K562 (cell line): ENCODE results near the gene ZMYND8. TPM values are rescaled to one million over a fixed set of nuclear protein-coding genes. Genes with fewer than 3 reads are reported as not detected.

Experiments used
- ATAC-seq: fragments of 200-7000 bp; cut with Tn5 transposase; 3 replicates; pipeline ENCODE4 v1.9.1; 2020; ENCODE audit warnings: moderate library complexity
- BruUV-seq: library from RNA; stranded (reverse); fragments of 400-500 nt; replicated peaks from 2 replicates; lab custom pipeline; 2021; lab: Mats Ljungman, UMichigan
- CTCF ChIA-PET: fragments of 300-600 bp; formaldehyde crosslinking; extraction: SDS; loops from one replicate; lab custom pipeline; 2021; ENCODE audit warnings: low intra/inter-chr PET ratio; lab: Yijun Ruan, JAX
- POLR2A ChIA-PET: fragments of 300-600, 350-650 bp; sonication (Branson Sonifier 250); formaldehyde crosslinking; extraction: SDS; loops from one replicate; lab custom pipeline; 2021; ENCODE audit warnings: antibody characterized with exemption, inconsistent platforms; lab: Yijun Ruan, JAX
- DNase-seq, 4 experiments: peaks; one replicate each; pipeline versions ENCODE4 v3.0.0 to v3.0.0-alpha.2; 2011 to 2018; ENCODE audit warnings: low spot score in 3 of 4, mixed read lengths in 3 of 4; ENCODE audit errors: extremely low read depth in 1 of 4
- FAIRE-seq: peaks from 2 replicates; lab custom pipeline; 2011; peaks lifted over from hg19 to GRCh38; lab: Jason Lieb, UNC
- H2AFZ ChIP-seq: 2 replicates; pipeline ENCODE4 v1.6.0; 2011; ENCODE audit warnings: low read depth, low read length, control low read depth, inconsistent platforms
- H3K27ac ChIP-seq: fragments of 200-600 bp; 3 replicates; pipeline ENCODE4 v1.8.0; 2011; ENCODE audit warnings: low read depth, mild to moderate bottlenecking, control low read depth, inconsistent platforms, low read length, moderate library complexity, mixed read lengths; ENCODE audit errors: extremely low read depth
- H3K27me3 ChIP-seq, 2 experiments: fragments of 300-600 bp in 1 of 2; 2 replicates in 1 of 2; 3 replicates in 1 of 2; pipeline versions ENCODE4 v1.6.0 to v1.8.0; 2011; ENCODE audit warnings: inconsistent platforms in 2 of 2, low read length in 2 of 2, mild to moderate bottlenecking in 1 of 2, mixed read lengths in 1 of 2, moderate library complexity in 1 of 2; ENCODE audit not compliant: control insufficient read depth in 2 of 2, insufficient read depth in 2 of 2
- H3K36me3 ChIP-seq: fragments of 300-600 bp; 3 replicates; pipeline ENCODE4 v1.8.0; 2011; ENCODE audit warnings: mild to moderate bottlenecking, low read length, inconsistent platforms; ENCODE audit not compliant: control insufficient read depth, insufficient read depth
- H3K4me1 ChIP-seq, 2 experiments: fragments of 200-600 bp in 1 of 2; replicated peaks in 1 of 2; 2 replicates in 1 of 2; 3 replicates in 1 of 2; pipeline versions ENCODE4 v1.5.1 to v1.8.0; 2011; ENCODE audit warnings: inconsistent platforms in 2 of 2, low read length in 2 of 2, mild to moderate bottlenecking in 1 of 2, mixed read lengths in 1 of 2, moderate library complexity in 1 of 2; ENCODE audit not compliant: control insufficient read depth in 2 of 2, insufficient read depth in 2 of 2
- H3K4me2 ChIP-seq: 2 replicates; pipeline ENCODE4 v1.6.1; 2011; ENCODE audit warnings: low read length, control low read depth, inconsistent platforms, mixed read lengths; ENCODE audit not compliant: insufficient read depth
- H3K4me3 ChIP-seq: fragments of 200-600 bp; sonication (generic), shearing (Covaris generic); 2 replicates; pipeline ENCODE4 v1.5.1; 2016; ENCODE audit warnings: control low read depth, inconsistent platforms
- H3K79me2 ChIP-seq: fragments of 200-600 bp; 3 replicates; pipeline ENCODE4 v1.8.0; 2011; ENCODE audit warnings: low read length, inconsistent platforms; ENCODE audit not compliant: control insufficient read depth, insufficient read depth
- H3K9ac ChIP-seq, 2 experiments: 2 replicates each; pipeline versions ENCODE4 v1.6.0 to v1.6.1; 2011; ENCODE audit warnings: low read depth in 2 of 2, low read length in 2 of 2, control low read depth in 1 of 2, inconsistent platforms in 1 of 2, mild to moderate bottlenecking in 1 of 2, mixed read lengths in 1 of 2; ENCODE audit not compliant: insufficient read depth in 1 of 2
- H3K9me1 ChIP-seq: one replicate; pipeline ENCODE4 v1.6.0; 2011; ENCODE audit warnings: inconsistent platforms, mild to moderate bottlenecking, low read length, moderate library complexity; ENCODE audit not compliant: control insufficient read depth, insufficient read depth
- H3K9me3 ChIP-seq: replicated peaks from 2 replicates; pipeline ENCODE4 v1.5.1; 2011; ENCODE audit warnings: low read depth, low read length, inconsistent platforms; ENCODE audit not compliant: control insufficient read depth, insufficient read depth
- H4K20me1 ChIP-seq: replicated peaks from 2 replicates; pipeline ENCODE4 v1.6.1; 2011; ENCODE audit warnings: low read length, inconsistent platforms, mixed read lengths; ENCODE audit not compliant: control insufficient read depth, insufficient read depth
- CHCHD3 ChIP-seq: fragments of 250-450 bp; sonication (Bioruptor Pico); IDR thresholded peaks from 2 replicates; pipeline ENCODE4 v2.1.2; 2022; ENCODE audit warnings: mild to moderate bottlenecking
- CHD4 ChIP-seq: fragments of 200-600 bp; sonication (generic); IDR thresholded peaks from 3 replicates; pipeline ENCODE4 v1.6.1; 2012; ENCODE audit warnings: low read depth, mild to moderate bottlenecking, mixed read lengths, low read length, inconsistent platforms; ENCODE audit not compliant: insufficient read depth, insufficient replicate concordance, poor library complexity, severe bottlenecking
- E2F6 ChIP-seq, 2 experiments: IDR thresholded peaks; 2 replicates each; pipeline ENCODE4 v1.6.1; 2011; ENCODE audit warnings: borderline replicate concordance in 1 of 2, control low read depth in 1 of 2, low read depth in 1 of 2, low read length in 1 of 2, mild to moderate bottlenecking in 1 of 2, mixed read lengths in 1 of 2, moderate library complexity in 1 of 2; ENCODE audit not compliant: insufficient read depth in 1 of 2, insufficient read length in 1 of 2, poor library complexity in 1 of 2, severe bottlenecking in 1 of 2; ENCODE audit errors: extremely low read depth in 1 of 2
- EGR1 ChIP-seq: fragments of 450-650 bp; conservative IDR thresholded peaks from 2 replicates; pipeline ENCODE4 v1.6.1; 2017; ENCODE audit warnings: mild to moderate bottlenecking
- GTF3C2 ChIP-seq: IDR thresholded peaks from 3 replicates; pipeline ENCODE4 v1.6.1; 2011; ENCODE audit warnings: borderline replicate concordance, mild to moderate bottlenecking, moderate library complexity; ENCODE audit not compliant: insufficient read length; ENCODE audit errors: extremely low read depth
- IRF2 ChIP-seq: sonication (generic); formaldehyde crosslinking; IDR thresholded peaks from 2 replicates; pipeline ENCODE4 v1.8.1; 2022; ENCODE audit warnings: mild to moderate bottlenecking, missing genetic modification reagents
- KLF6 ChIP-seq: fragments of 250-450 bp; sonication (Bioruptor Pico); IDR thresholded peaks from 2 replicates; pipeline ENCODE4 v1.4.0; 2020; ENCODE audit warnings: mild to moderate bottlenecking, moderate library complexity, borderline replicate concordance
- PCBP1 ChIP-seq: fragments of 200-400 bp; formaldehyde crosslinking; IDR thresholded peaks from 2 replicates; pipeline ENCODE4 v1.6.1; 2018; ENCODE audit warnings: mild to moderate bottlenecking, low read depth, low read length; ENCODE audit not compliant: poor library complexity, severe bottlenecking
- SETDB1 ChIP-seq: IDR thresholded peaks from one replicate; pipeline ENCODE4 v1.6.1; 2012; ENCODE audit warnings: low read length, control low read depth, inconsistent platforms
- ZBTB11 ChIP-seq, 3 experiments: fragments of 200-800 bp in 1 of 3; fragments of 250-450 bp in 1 of 3; fragments of 450-650 bp in 1 of 3; sonication (Bioruptor Pico) in 1 of 3; sonication (Bioruptor generic) in 1 of 3; formaldehyde crosslinking in 1 of 3; IDR thresholded peaks; 2 replicates each; pipeline versions ENCODE4 v1.6.1 to v1.8.0; 2016 to 2022; ENCODE audit warnings: mild to moderate bottlenecking in 2 of 3, missing genetic modification characterization in 2 of 3, missing compliant biosample characterization in 1 of 3, moderate library complexity in 1 of 3
- ZFX ChIP-seq: sonication (generic); formaldehyde crosslinking; IDR thresholded peaks from 2 replicates; pipeline ENCODE4 v1.8.0; 2022; ENCODE audit warnings: mild to moderate bottlenecking, missing genetic modification reagents, moderate library complexity
- WGBS: fragments of 100-300 bp; shearing (Covaris generic); methylation state at CpG from one replicate; pipeline ENCODE4 v1.1.6; 2016; ENCODE audit warnings: low coverage, mixed read lengths; ENCODE audit not compliant: insufficient coverage; ENCODE audit errors: missing lambda C conversion rate; 5-methylcytosine and 5-hydroxymethylcytosine counted together
- in situ Hi-C: fragments of 300-500 bp; cut with MboI; formaldehyde crosslinking; loops from 4 replicates; pipeline ENCODE4 v1.15.0; 2018; ENCODE audit warnings: inconsistent platforms, mixed read lengths
- intact Hi-C: fragments of 100-400 bp; cut with micrococcal nuclease; formaldehyde crosslinking; loops from 2 replicates; pipeline ENCODE4 v1.14.2; 2022
- polyA plus RNA-seq, 8 experiments: library from polyadenylated mRNA; depleted of rRNA in 4 of 8; stranded (reverse) in 5 of 8; unstranded in 3 of 8; fragments of >200 nt; fragmentation: Nextera tagmentation in 2 of 8; fragmentation: Illumina TruSeq in 1 of 8; extraction: Ambion mirVana in 2 of 8; extraction: Trizol in 1 of 8; gene quantifications; 2 replicates each; pipeline versions ENCODE4 v1.2.1 to v1.2.3, GENCODE V29; 2011 to 2014; ENCODE audit warnings: inconsistent platforms in 1 of 8, missing spikeins in 1 of 8
- total RNA-seq, 7 experiments: library from RNA; depleted of rRNA in 6 of 7; stranded (reverse); fragments of >200 nt in 6 of 7; fragmentation: Illumina TruSeq in 2 of 7; extraction: Trizol in 2 of 7; gene quantifications; 2 replicates each; pipeline versions ENCODE4 v1.2.1 to v1.2.3, GENCODE V29; 2011 to 2021; ENCODE audit warnings: low replicate concordance in 1 of 7

Gene ZMYND8
- total and polyA plus RNA-seq, 9 of the 15 experiments (the other 6 are each of a cell fraction or from before 2014, with no cell fraction given): 31.8 to 148 (median 71.9) TPM

GRCh38 chr20:47319517-47320252 is 36.8 kb downstream of the ZMYND8 start:
- Histone ChIP-seq H3K4me2 (peak overlapping the region; percentile 83), H3K27me3 (no peaks in the 10 kb centered on the region), H3K79me2 (peaks cover 100% of the 10 kb centered on the region), H3K4me3 (peak overlapping the region; percentile 21), H3K9ac (peak overlapping the region; percentile 66 to 69), H3K9me1 (peaks cover 8% of the 10 kb centered on the region), H3K4me1 (peaks cover 67 to 71% of the 10 kb centered on the region in 2 experiments), H3K9me3 (no peaks in the 10 kb centered on the region), H3K36me3 (peaks cover 81% of the 10 kb centered on the region), H4K20me1 (peaks cover 50% of the 10 kb centered on the region), H2AFZ (no peak overlapping the region), H3K27ac (peak overlapping the region; percentile 89)
- peak in 1 of 4 experiments; percentile 44 for DNase-seq
- ChIA-PET CTCF (no interaction called here), POLR2A (interaction anchor here (0.7 to 6.4 kb wide), 7 partner anchors 9 to 135 kb away, joined by 3 to 70 read pairs (median 4); no protein-coding TSS in a partner anchor)
- ATAC-seq: peak; percentile 11; the same call in 2 of the 3 replicates
- no TSS peak for BruUV-seq
- in situ Hi-C loops: no loop called here
- intact Hi-C loops: loop anchor here (5.0 kb wide), 2 partner anchors 38 to 63 kb away; partner anchors contain the start of gene ZMYND8
- WGBS: 26% methylated on average over 14 of the region's 17 CpGs
- FAIRE-seq: no peak
- TF ChIP-seq SETDB1 (no peak), GTF3C2 (no peak), ZBTB11 (CRISPR knock-in tag; IDR thresholded peaks at IDR 0.05) (peak in 1 of 3 experiments; percentile 66; a peak in 2 of 6 replicates), E2F6 (IDR thresholded peaks at IDR 0.05; ENCODE audit: borderline replicate concordance in 1 of 2, extremely low read depth in 1 of 2, insufficient read depth in 1 of 2, insufficient read length in 1 of 2, low read depth in 1 of 2, low read length in 1 of 2, poor library complexity in 1 of 2, severe bottlenecking in 1 of 2) (peak in 1 of 2 experiments; percentile 15), CHCHD3 (no peak), EGR1 (0 out of 2 replicates have a peak, but pooled peaks have one; percentile 16), IRF2 (CRISPR knock-in tag) (no peak), KLF6 (CRISPR knock-in tag) (no peak), ZFX (peak; percentile 51; the same call in 1 of the 2 replicates), PCBP1 (no peak), CHD4 (no peak)
